ENCODE data around the gene MMP13.

GRCh38 chr11:102985850-102986249 lies 30.3 kb upstream of the MMP13 start:
- TF ChIP-seq POLR2A (IDR thresholded peaks at IDR 0.05; ENCODE audit: low read depth, low read length), result no peak
- TF ChIP-seq POU2F2 (IDR thresholded peaks at IDR 0.05; ENCODE audit: low read depth, low read length), result no peak
- no peak for TF ChIP-seq POLR2AphosphoS5 (IDR thresholded peaks at IDR 0.05; ENCODE audit: low read depth, low read length)
- no peak for TF ChIP-seq TAF1 (IDR thresholded peaks at IDR 0.05; ENCODE audit: low read depth, low read length)
- no peak for TF ChIP-seq SPI1 (IDR thresholded peaks at IDR 0.05; ENCODE audit: low read depth, low read length)
- no peak for TF ChIP-seq PAX5 (IDR thresholded peaks at IDR 0.05; ENCODE audit: insufficient read depth, low read length, severe bottlenecking)
